B cell (primary cell): ENCODE data around the gene SFXN5.

Experiments used
- EZH2 ChIP-seq: IDR thresholded peaks from 2 replicates; pipeline ENCODE4 v1.6.1; 2012; ENCODE audit warnings: borderline replicate concordance, low read depth, mild to moderate bottlenecking, moderate library complexity, low read length; ENCODE audit not compliant: insufficient read depth, poor library complexity, severe bottlenecking
- TF ChIP-seq, protein P1 (sequence below): fragments of 200-600 bp; IDR thresholded peaks from one replicate; pipeline ENCODE4 v1.8.0; 2022; ENCODE audit warnings: antibody characterized with exemption, mild to moderate bottlenecking

DNA sequence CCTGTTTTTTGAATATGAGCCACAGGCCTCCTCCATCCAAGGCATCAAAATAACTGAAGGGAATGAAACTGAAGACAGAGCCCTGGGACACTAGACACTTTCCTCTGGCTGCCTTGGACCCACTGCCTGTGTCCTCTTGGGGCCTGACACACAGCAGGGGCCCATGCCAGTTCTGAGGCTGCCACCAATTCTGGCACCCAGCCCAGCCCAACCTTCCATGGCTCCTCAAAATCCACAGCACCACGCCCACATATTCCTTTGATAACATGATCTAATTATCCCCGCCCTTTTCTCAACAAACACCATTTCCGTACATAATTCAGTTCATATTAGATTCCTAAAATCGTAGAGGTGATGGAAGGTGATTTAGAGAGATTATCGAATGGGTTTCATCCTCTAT lies 90.0 kb downstream of the SFXN5 start:
- TF ChIP-seq, protein P1, sequence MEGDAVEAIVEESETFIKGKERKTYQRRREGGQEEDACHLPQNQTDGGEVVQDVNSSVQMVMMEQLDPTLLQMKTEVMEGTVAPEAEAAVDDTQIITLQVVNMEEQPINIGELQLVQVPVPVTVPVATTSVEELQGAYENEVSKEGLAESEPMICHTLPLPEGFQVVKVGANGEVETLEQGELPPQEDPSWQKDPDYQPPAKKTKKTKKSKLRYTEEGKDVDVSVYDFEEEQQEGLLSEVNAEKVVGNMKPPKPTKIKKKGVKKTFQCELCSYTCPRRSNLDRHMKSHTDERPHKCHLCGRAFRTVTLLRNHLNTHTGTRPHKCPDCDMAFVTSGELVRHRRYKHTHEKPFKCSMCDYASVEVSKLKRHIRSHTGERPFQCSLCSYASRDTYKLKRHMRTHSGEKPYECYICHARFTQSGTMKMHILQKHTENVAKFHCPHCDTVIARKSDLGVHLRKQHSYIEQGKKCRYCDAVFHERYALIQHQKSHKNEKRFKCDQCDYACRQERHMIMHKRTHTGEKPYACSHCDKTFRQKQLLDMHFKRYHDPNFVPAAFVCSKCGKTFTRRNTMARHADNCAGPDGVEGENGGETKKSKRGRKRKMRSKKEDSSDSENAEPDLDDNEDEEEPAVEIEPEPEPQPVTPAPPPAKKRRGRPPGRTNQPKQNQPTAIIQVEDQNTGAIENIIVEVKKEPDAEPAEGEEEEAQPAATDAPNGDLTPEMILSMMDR, result no peak
- TF ChIP-seq EZH2, result no peak
